GM19395 (cell line): ENCODE data around the gene TXNL4A.
"Not testable (repeated sequence)": the region's sequence is repeated elsewhere in the genome, so short reads cannot be mapped to it uniquely, and the experiment has no call there.

ENCODE experiments used
- ATAC-seq: cut with Tn5 transposase; IDR thresholded peaks from one replicate; pipeline ENCODE4 v1.9.1; 2021; ENCODE audit warnings: mild to moderate bottlenecking, moderate library complexity; ENCODE audit not compliant: unreplicated experiment

TXNL4A gene, protein sequence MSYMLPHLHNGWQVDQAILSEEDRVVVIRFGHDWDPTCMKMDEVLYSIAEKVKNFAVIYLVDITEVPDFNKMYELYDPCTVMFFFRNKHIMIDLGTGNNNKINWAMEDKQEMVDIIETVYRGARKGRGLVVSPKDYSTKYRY

GRCh38 chr18:79988451-79989194 lies at the start of gene TXNL4A:
Gene TXNL4A (minus strand): TSS chr18:79988563. CDS start chr18:79988392, 171 bp downstream.
- peak; percentile 96 for ATAC-seq

- no peak for ATAC-seq
These were observed 48.9 kb upstream of the TXNL4A start for GRCh38 chr18:80037300-80037699.

DNA sequence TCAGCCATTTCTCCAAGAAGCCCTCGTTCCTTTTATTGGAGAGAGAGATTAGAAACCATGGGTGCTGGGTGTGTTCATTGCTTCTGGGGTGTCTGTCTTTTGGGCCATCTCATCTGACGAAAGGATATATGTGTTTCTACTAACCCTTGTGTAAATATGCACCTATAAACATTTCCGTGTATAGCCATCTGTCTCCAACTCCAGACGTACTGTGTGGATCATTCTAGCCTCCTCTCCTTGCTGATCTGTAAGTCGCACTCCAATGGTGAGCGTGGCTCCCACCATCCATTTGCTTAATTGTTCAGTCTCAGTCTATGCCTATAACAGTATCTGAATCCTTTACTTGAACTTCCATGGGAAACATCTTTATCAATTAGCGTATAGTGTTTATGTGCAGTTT lies 47.6 kb upstream of the TXNL4A start:
- ATAC-seq = no peak

DNA sequence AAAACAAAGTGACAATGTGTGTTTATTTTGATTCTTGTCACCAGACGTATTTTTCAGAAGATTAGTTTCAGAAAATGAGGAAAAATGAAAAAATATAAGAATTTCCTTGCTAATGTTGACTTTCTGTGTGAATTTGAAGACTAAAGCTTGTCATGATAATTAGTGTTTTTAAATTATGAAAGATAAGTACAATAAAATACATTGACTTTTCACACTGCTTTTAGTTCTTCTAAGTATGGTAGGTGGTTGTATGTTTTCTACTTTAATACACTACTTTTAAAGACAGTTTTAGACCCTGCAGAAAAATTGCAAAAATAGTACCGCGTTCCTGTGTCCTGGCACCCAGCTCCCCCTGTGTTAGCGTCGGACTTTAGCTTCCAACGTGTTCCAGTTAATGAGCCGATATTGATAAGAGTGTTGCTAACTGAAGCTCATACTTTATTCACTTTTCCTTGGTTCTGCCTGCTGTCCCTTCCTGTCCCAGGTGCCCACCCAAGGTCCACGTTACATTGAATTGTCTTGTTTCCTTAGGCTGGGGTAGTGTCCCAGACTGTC lies 46.6 kb upstream of the TXNL4A start:
- no peak for ATAC-seq

- peak; percentile 78 for ATAC-seq
These were observed 45.9 kb upstream of the TXNL4A start, which contains the start of gene RBFA for GRCh38 chr18:80034068-80034851. Gene RBFA (plus strand): TSS chr18:80034434. CDS start chr18:80034496, 62 bp downstream.

DNA sequence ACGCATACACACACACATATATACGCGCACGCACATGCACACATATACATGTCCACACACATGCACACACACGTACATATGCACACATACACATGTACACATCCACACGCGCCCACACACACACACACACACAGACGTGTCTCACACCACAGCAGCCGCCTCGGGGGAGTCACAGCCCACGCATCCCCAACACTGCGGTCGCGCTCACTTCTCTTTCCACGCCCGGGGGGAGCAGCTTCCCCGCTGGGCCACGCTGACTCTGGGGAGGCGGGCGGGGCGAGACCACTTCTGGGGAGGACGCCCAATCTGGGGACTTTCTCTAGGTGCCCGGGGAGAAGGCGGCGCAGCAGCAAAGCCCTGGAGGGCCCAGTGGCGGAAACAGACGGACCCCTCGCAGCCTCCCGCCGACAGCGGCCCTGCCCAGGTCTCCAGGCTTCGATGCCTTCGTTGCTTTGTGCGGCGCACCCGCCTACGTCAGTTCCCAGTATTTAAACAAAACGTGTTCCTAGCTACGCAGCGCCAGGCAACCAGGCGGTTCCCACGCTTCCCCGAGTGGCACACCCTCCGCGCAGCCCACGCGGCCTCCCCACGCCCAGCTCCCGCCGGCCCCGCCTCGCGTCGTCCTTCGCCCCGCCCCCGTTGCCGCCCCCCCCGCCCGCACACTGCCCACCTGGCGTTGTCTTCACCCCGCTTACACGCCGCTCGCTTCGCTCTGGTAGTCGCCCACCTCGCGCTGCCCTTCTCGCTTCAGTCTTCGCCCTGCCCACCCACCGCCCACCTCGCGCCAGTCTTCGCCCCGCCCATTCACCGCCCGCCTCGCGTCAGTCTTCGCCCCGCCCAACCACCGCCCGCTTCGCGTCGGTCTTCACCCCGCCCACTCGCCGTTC lies 45.1 kb upstream of the TXNL4A start:
- ATAC-seq = peak; percentile 58

- no peak for ATAC-seq
These were observed 41.3 kb upstream of the TXNL4A start for GRCh38 chr18:80029690-80030089.

GRCh38 chr18:80027719-80028118 lies 39.4 kb upstream of the TXNL4A start:
- not testable (repeated sequence) for ATAC-seq

- ATAC-seq = no peak
These were observed 38.0 kb upstream of the TXNL4A start for GRCh38 chr18:80026363-80026762.

DNA sequence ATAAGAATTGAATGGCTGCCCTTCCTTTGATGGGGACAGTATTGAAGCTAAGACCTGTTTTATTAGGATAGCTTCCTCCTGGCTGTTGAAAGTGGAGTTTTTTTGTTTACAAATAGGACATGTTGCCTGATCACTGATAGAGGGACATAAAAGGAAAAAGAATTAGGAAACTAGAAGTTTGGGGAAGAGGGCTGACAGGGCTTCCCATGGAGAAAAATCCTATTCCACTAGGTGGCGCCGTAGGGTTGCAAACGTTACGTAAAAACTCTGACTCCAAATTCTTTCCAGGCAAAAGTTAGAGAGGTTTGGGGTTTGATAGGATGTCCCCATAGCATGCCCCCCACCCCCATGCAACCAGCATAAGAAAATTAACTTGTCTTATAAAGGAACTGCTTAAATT lies 34.8 kb upstream of the TXNL4A start:
- no peak for ATAC-seq

- ATAC-seq = no peak
These were observed 34.2 kb upstream of the TXNL4A start for GRCh38 chr18:80022613-80023012.

DNA sequence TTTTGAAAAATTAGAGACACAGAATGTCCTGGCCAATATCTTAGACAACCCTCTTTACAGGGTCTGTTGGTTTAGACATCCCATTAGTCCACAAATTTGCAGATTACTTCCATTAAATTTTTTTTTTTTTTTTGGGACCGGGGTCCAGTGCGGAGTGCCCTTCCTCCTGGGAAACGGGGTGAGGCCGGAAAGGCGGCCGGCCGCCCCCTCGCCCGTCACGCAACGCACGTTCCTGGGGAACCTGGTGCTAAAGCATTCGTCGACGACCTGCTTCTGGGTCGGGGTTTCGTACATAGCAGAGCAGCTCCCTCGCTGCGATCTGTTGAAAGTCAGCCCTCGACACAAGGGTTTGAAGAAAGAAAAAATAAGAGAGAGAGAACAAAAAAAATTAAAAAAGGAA lies 24.4 kb upstream of the TXNL4A start:
- ATAC-seq = no peak

- not testable (repeated sequence) for ATAC-seq
These were observed 23.3 kb upstream of the TXNL4A start for GRCh38 chr18:80011496-80012137.

GRCh38 chr18:80010551-80010906 lies 22.2 kb upstream of the TXNL4A start:
- ATAC-seq = no peak

DNA sequence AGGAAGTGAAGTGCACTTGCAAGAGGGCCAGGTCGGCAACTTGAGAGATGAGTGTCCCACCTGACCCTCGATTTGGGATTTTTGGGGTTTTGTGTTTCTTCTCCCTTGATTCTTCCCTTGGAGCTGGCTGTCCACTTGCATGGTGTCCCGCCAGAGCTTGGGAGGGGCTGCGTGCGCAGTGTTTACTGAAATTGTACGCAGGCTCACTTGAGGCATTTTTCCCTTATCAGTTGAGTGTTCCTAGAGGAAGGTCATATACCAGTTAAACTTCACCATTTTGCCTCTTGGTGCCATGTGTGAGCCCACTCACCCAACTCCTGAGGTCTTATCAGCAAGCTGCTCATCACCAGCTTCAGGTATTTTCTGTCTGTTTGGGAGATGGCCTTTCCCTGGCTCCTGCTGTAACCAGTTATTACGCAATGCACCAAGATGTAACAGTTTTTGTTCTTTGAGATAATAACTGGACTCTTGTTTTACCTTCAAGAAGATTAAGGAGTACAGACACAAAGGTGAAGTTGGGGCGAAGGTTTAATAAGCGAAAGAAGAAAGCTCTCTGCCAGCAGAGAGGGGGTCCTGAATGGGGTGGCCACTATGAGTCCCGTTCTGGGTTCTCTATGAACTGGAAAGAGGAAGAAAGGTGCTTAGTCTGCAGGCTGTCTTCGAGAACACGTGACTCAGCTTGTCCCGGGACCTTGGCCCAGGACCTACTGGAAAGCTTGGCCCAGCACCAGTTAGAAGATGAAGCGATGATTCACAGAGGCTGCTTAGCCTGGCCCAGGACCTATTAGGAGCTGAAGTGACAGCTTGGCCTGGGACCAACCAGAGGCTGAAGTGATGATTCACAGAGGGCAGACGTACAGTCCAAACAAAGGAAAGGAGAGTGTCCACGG lies 21.5 kb upstream of the TXNL4A start:
- ATAC-seq = no peak

DNA sequence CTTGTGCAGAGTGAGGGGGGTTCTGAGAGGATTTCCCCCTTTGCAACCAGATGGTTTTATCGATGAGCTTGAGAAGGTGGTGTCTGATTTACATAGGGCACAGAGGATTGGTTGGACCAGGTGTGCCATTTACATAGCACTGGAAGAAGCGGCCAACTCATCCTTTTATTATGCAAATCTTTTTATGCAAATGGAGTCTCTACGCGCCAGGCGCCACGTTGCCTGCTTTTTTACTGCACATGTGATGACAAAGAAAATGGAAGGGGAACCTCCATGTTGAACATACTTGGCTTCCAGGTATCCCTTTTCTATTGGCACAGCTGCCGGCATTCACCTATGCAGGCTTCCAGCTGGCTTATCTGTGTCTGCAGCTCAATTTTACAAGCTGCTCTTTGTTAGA lies 18.4 kb upstream of the TXNL4A start:
- ATAC-seq = no peak

DNA sequence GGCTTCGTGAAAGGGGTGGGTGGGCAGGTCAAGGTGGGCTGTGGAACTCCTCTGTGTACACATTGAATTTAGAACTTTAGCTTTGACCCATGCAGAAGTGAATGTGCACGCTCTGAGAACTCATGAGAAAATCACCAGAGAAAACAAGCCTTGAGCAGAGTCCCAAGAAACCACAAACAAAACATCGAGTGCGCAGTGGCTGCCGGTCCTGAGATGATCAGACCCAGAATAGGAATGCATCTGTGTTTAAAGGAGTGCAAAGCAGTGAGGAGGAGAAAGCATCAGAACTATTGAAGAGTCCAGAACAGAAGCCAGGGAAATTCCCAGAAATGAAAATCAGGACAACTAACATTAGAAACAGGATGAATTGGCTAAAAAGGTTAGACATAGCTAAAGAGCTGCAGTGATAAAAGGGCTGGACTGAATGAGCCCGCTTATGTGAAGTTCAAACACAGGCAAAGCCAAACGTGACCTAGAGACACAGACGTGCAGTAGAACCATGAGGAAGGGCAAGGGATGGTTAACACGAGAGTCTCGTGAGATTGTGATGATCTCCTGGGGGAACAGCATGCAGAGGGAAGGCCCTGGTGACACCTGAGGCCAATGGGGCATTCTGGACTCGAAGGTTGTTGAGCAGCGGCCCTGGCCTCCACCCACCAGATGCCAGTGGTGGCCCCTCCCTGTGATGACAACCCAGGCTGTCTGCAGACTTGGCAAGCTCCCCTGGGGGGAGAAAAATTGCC lies 16.4 kb upstream of the TXNL4A start:
- ATAC-seq = no peak

DNA sequence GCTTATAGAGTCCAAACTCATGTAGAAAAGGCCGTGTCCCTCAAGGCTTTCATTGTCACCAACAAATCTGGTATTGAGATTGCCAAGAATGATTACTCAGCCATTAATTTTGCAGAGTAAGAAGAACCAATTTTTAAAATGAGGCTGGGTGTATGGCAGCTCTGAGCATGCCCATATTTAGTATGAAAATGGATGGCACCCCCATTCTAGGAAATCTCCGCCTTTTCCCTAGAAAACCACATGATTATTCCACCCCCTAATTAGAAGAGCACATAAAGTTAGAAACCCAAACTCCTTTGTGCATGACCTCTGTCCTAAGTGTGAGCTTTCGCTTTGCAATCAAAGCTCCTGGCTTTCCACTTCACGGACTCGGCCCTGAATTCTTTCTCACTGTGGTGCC lies 14.1 kb upstream of the TXNL4A start:
- ATAC-seq = no peak
